ENCODE data around the gene OPN5. TPM values are rescaled to one million over a fixed set of nuclear protein-coding genes. Genes with fewer than 3 reads are reported as not detected.

The OPN5 gene
- polyA plus RNA-seq, 4 donors = 0.52 to 1.1 (median 0.64) TPM

- peak; percentile 32 to 44 (median 38) for DNase-seq (ENCODE audit: low read depth in 4 of 4, low spot score in 3 of 4)
Measured at GRCh38 chr6:47787620-47788497, 6.0 kb downstream of the OPN5 start.

GRCh38 chr6:47788498-47788884 is 6.7 kb downstream of the OPN5 start:
- no peak for DNase-seq (ENCODE audit: low read depth in 4 of 4, low spot score in 3 of 4)

GRCh38 chr6:47789553-47789952 is 7.7 kb downstream of the OPN5 start:
- no peak for DNase-seq (ENCODE audit: low read depth in 4 of 4, low spot score in 3 of 4)

GRCh38 chr6:47792216-47792733 is 10.4 kb downstream of the OPN5 start:
- DNase-seq (ENCODE audit: low read depth in 4 of 4, low spot score in 3 of 4) = no peak

GRCh38 chr6:47794577-47795135 is 12.8 kb downstream of the OPN5 start:
- no peak for DNase-seq (ENCODE audit: low read depth in 4 of 4, low spot score in 3 of 4)

- no peak for DNase-seq (ENCODE audit: low read depth in 4 of 4, low spot score in 3 of 4)
Measured at GRCh38 chr6:47801984-47802383, 20.2 kb downstream of the OPN5 start.

GRCh38 chr6:47804821-47805220 is 23.0 kb downstream of the OPN5 start:
- no peak for DNase-seq (ENCODE audit: low read depth in 4 of 4, low spot score in 3 of 4)

GRCh38 chr6:47809873-47810272 is 28.0 kb downstream of the OPN5 start:
- DNase-seq (ENCODE audit: low read depth in 4 of 4, low spot score in 3 of 4) = no peak

- no peak for DNase-seq (ENCODE audit: low read depth in 4 of 4, low spot score in 3 of 4)
Measured at GRCh38 chr6:47810885-47811284, 29.1 kb downstream of the OPN5 start.

GRCh38 chr6:47811443-47811842 is 29.6 kb downstream of the OPN5 start:
- no peak for DNase-seq (ENCODE audit: low read depth in 4 of 4, low spot score in 3 of 4)

- DNase-seq (ENCODE audit: low read depth in 4 of 4, low spot score in 3 of 4) = no peak
Measured at GRCh38 chr6:47817749-47818148, 35.9 kb downstream of the OPN5 start.

- no peak for DNase-seq (ENCODE audit: low read depth in 4 of 4, low spot score in 3 of 4)
Measured at GRCh38 chr6:47819461-47819860, 37.6 kb downstream of the OPN5 start.

GRCh38 chr6:47822856-47823554 is 41.2 kb downstream of the OPN5 start:
- no peak for DNase-seq (ENCODE audit: low read depth in 4 of 4, low spot score in 3 of 4)

GRCh38 chr6:47832386-47833100 is 50.7 kb downstream of the OPN5 start:
- no peak for DNase-seq (ENCODE audit: low read depth in 4 of 4, low spot score in 3 of 4)

GRCh38 chr6:47834196-47834595 is 52.4 kb downstream of the OPN5 start:
- no peak for DNase-seq (ENCODE audit: low read depth in 4 of 4, low spot score in 3 of 4)

- no peak for DNase-seq (ENCODE audit: low read depth in 4 of 4, low spot score in 3 of 4)
Measured at GRCh38 chr6:47836046-47836445, 54.2 kb downstream of the OPN5 start.

GRCh38 chr6:47836639-47837038 is 54.8 kb downstream of the OPN5 start:
- no peak for DNase-seq (ENCODE audit: low read depth in 4 of 4, low spot score in 3 of 4)

- DNase-seq (ENCODE audit: low read depth in 4 of 4, low spot score in 3 of 4) = no peak
Measured at GRCh38 chr6:47839645-47840044, 57.8 kb downstream of the OPN5 start.

- no peak for DNase-seq (ENCODE audit: low read depth in 4 of 4, low spot score in 3 of 4)
Measured at GRCh38 chr6:47844881-47845280, 63.0 kb downstream of the OPN5 start.

GRCh38 chr6:47846752-47847151 is 64.9 kb downstream of the OPN5 start:
- DNase-seq (ENCODE audit: low read depth in 4 of 4, low spot score in 3 of 4) = no peak

GRCh38 chr6:47851091-47851490 is 69.3 kb downstream of the OPN5 start:
- no peak for DNase-seq (ENCODE audit: low read depth in 4 of 4, low spot score in 3 of 4)

All from right renal pelvis (tissue), 4 donors.